BLaER1 treated with 17β-estradiol and CSF1 and Interleukin-3, amounts not matched to agents 10 nM and 100 nM (cell line): ENCODE results near the gene PCNX3.

Experiments used
- H3K27ac ChIP-seq, 11 experiments: shearing (Covaris generic); formaldehyde crosslinking; 2 replicates each; pipeline ENCODE4 v1.8.1; 2022
- H3K27me3 ChIP-seq, 11 experiments: shearing (Covaris generic); formaldehyde crosslinking; 2 replicates each; pipeline ENCODE4 v1.8.1; 2022
- H3K36me3 ChIP-seq, 11 experiments: shearing (Covaris generic); formaldehyde crosslinking; 2 replicates each; pipeline ENCODE4 v1.8.1; 2022
- H3K4me1 ChIP-seq, 10 experiments: shearing (Covaris generic); formaldehyde crosslinking; 2 replicates each; pipeline ENCODE4 v1.8.1; 2022
- H3K4me2 ChIP-seq, 11 experiments: shearing (Covaris generic); formaldehyde crosslinking; 2 replicates each; pipeline ENCODE4 v1.8.1; 2022
- H3K4me3 ChIP-seq, 10 experiments: shearing (Covaris generic); formaldehyde crosslinking; 2 replicates each; pipeline ENCODE4 v1.8.1; 2022
- H3K9ac ChIP-seq, 11 experiments: shearing (Covaris generic); formaldehyde crosslinking; 2 replicates each; pipeline ENCODE4 v1.8.1; 2022
- H3K9me3 ChIP-seq, 11 experiments: shearing (Covaris generic); formaldehyde crosslinking; replicated peaks in 1 of 11; 2 replicates each; pipeline ENCODE4 v1.8.1; 2022
- H4K20me1 ChIP-seq, 11 experiments: shearing (Covaris generic); formaldehyde crosslinking; 2 replicates each; pipeline ENCODE4 v1.8.1; 2022
- Cebpa-rat ChIP-seq, 11 experiments: shearing (Covaris generic); IDR thresholded peaks; 2 replicates each; pipeline ENCODE4 v1.8.1; 2022

The PCNX3 gene

DNA sequence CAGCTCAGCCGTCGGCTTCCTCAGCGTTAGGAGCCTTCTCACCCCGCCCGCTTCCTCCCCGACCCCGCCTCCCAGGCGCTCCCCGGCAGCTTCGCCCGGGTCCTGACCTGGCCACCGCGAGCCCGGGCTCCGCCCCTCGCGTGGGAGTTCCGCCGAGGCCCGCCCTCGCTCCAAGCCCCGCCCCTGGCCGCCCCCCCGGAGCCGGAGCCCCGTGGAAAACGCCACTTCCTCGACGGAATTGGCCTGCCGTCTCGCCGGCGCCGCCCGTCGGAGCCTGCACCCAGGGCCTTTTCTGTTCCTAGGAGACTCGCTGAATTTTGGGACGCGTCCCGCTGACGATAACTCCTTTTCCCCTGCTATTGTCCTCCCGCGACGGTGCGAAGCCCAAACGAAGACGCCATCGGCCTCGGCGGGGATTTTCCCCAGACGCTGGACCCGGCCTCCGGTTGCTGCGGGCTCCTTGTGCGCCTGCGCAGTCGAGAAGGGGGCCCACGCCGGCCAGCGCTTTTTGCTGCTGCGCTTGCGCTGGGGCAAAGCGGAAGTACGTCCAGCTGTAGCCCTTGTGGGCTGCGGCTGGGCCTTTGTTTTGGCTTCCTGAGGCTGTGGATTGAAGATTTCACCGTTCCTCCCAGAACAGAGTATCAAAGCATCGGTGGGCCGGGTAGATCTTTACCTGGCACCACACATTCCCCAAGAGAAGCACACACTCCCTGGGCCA is 37.1 kb downstream of the PCNX3 start:
- peaks cover 77 to 88% (median 84%) of the 10 kb centered on the region in 11 experiments for H3K36me3 ChIP-seq
- H4K20me1 ChIP-seq, result peaks cover 6 to 92% (median 50%) of the 10 kb centered on the region in 11 experiments; a peak in 19 of 22 replicates
- no peak for TF ChIP-seq Cebpa-rat (IDR thresholded peaks at IDR 0.05)
- H3K4me2 ChIP-seq, result peak overlapping the region; percentile 83 to 96 (median 93)
- peak overlapping the region; percentile 73 to 96 (median 91) for H3K27ac ChIP-seq
- H3K4me1 ChIP-seq, result peaks cover 57 to 79% (median 61%) of the 10 kb centered on the region in 10 experiments
- no peaks in the 10 kb centered on the region for H3K9me3 ChIP-seq
- no peaks in the 10 kb centered on the region for H3K27me3 ChIP-seq
- peak overlapping the region; percentile 81 to 92 (median 88) for H3K9ac ChIP-seq
- peak overlapping the region; percentile 46 to 71 (median 60) for H3K4me3 ChIP-seq

DNA sequence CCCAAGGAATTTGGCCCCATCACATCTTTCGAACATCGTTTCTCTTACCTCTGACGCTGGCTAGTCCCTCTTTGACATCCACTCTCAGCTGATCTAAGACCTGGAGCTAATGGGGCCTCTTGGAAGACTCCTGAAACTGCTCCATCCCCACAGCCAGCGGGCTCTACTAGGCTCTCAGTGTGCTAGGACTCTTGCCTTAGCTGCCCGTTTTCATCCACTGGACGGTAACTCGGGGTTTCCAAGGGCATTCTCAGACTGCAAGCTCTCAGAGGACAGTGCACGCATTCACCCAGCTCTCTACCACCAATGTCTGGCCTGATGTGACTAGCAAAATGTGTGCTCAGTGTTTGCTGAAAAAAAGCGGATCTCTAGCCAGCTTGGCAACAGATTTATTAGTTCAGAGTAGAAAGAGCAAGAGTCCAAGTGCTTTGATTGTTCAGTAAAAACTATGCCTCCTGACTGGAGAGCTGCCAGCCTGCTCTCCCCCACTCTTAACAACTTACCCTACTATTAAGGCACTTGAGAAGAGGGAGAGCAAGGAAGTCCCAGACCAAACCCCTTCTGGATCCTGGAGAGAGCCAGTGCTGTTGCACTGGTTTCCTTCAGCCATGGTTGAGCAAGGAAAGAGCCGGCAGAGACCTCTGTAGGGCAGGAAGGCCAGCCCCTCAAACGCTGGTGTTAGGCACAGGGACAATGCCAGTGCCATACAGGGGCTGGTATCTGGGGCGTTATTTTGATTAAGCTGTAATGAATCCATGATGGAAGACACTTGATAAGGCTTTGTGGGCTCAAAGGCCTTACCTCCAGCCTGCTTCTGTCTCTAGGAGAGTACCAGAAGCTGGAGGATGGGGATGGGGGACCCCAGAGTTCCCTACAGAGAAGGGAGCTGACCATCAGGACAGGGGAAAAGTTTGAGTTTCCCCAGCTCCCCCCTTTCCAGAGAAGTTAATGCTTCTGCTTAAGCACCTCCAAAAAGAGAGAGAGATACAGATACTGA is 38.0 kb downstream of the PCNX3 start:
- peak overlapping the region; percentile 46 to 71 (median 60) for H3K4me3 ChIP-seq
- H3K9me3 ChIP-seq, result no peaks in the 10 kb centered on the region
- no peak for TF ChIP-seq Cebpa-rat (IDR thresholded peaks at IDR 0.05)
- peak overlapping the region; percentile 81 to 92 (median 88) for H3K9ac ChIP-seq
- peaks cover 77 to 88% (median 84%) of the 10 kb centered on the region in 11 experiments for H3K36me3 ChIP-seq
- H3K4me1 ChIP-seq, result peaks cover 57 to 75% (median 61%) of the 10 kb centered on the region in 10 experiments
- H3K4me2 ChIP-seq, result peak overlapping the region; percentile 83 to 96 (median 93)
- peaks cover 9 to 93% (median 56%) of the 10 kb centered on the region in 11 experiments; a peak in 20 of 22 replicates for H4K20me1 ChIP-seq
- no peaks in the 10 kb centered on the region for H3K27me3 ChIP-seq
- peak overlapping the region; percentile 73 to 96 (median 91) for H3K27ac ChIP-seq

DNA sequence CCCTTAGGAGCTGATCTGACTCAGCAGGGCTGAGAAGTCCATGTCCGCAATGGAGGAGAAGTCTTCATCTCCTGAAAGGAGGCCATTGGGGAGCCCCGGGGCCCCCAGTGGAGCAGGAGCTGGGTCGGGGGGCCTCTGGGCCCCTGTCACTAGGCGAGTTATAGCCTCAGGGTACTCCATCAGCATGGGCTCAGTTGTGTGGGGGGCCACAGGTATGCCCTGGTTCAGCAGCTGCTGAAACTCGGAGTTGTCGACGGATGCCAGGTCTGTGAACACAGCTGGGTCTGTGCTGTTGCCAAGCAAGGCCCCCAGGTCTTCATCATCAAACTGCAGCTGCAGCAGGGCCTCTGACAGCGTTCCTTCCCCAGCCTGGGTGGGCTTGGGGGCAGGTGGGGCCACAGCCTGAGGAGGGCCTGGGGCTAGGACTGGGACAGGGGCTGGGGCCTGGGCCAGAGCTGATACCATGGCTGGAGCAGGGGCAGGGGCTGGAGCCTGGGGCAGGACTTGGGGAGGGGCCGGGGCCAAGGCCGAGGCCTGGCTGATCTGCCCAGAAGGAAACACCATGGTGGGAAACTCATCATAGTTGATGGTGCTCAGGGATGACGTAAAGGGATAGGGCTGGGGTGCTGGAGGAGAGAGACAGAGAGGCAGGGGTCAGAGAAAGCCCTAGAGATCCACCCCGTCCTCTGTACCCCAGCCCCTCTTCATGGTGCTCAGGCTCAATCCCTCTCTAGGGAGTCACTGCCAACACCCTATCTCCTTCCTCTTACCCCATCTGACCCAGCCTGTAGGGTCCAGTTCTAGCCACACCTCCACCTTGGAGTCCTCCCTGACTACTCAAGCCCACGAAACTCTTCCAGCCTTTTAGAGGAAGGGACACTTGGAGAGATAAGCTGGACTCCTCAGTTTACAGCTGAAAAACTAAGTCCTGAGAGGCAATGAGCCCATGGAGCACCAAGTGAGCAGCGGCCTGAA is 39.1 kb downstream of the PCNX3 start:
- peak overlapping the region; percentile 73 to 96 (median 91); a peak in 21 of 22 replicates for H3K27ac ChIP-seq
- peak overlapping the region; percentile 81 to 92 (median 88) for H3K9ac ChIP-seq
- H3K4me2 ChIP-seq, result peak overlapping the region; percentile 83 to 96 (median 93)
- H3K27me3 ChIP-seq, result no peaks in the 10 kb centered on the region
- H3K36me3 ChIP-seq, result peaks cover 77 to 88% (median 84%) of the 10 kb centered on the region in 11 experiments
- TF ChIP-seq Cebpa-rat (IDR thresholded peaks at IDR 0.05), result no peak
- peaks cover 49 to 66% (median 53%) of the 10 kb centered on the region in 10 experiments for H3K4me1 ChIP-seq
- no peaks in the 10 kb centered on the region for H3K9me3 ChIP-seq
- peak overlapping the region in 4 of 10 experiments; percentile 59 to 71 (median 60); a peak in 5 of 20 replicates for H3K4me3 ChIP-seq
- H4K20me1 ChIP-seq, result peaks cover 21 to 93% (median 55%) of the 10 kb centered on the region in 11 experiments; a peak in 20 of 22 replicates

DNA sequence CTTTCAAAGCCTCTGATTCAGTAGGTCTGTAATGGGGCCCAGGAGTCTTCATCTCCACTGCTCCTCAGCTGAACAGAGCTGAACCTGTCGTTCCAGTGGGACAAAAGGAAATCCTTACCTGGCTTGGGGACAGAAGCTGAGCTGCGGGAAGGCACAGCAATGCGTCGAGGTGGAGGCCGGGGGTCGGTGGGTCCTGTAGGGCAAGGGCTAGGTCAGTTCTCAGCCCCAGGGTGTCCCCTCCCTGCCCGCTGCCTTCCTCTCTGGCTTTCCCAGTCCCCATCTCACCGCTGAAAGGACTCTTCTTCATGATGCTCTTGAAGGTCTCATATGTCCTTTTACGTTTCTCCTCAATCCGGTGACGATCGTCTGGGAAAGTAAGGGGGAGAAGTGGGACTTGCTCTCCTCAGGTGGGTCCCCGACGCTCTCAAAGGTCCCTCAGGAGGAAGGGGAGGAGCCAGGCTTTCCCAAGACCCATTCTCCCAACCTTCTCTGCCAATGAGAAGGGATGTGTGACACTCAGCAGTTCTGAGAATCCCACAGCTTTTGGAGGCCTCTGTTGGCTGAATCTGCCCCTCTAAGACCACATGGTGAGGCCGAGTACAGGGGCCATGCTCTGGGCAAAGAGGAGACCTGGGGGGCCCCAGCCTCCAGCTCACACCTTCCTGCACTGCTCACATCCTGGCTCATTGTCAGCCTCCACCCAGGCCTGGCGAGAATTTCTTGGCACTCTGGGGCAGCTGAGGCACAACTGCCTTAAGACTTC is 40.2 kb downstream of the PCNX3 start:
- Histone ChIP-seq H3K27me3 (no peaks in the 10 kb centered on the region), H3K9me3 (no peaks in the 10 kb centered on the region), H3K4me1 (peaks cover 38 to 66% (median 47%) of the 10 kb centered on the region in 10 experiments), H3K4me3 (no peak overlapping the region), H3K36me3 (peaks cover 77 to 88% (median 84%) of the 10 kb centered on the region in 11 experiments), H3K9ac (peak overlapping the region in 8 of 11 experiments; percentile 9 to 89 (median 32); a peak in 9 of 22 replicates), H3K27ac (peak overlapping the region in 3 of 11 experiments; percentile 16 to 96 (median 29); a peak in 5 of 22 replicates), H3K4me2 (peak overlapping the region in 2 of 11 experiments; percentile 94 to 96; a peak in 2 of 22 replicates), H4K20me1 (peaks cover 29 to 93% (median 55%) of the 10 kb centered on the region in 11 experiments; a peak in 20 of 22 replicates)
- no peak for TF ChIP-seq Cebpa-rat (IDR thresholded peaks at IDR 0.05)

DNA sequence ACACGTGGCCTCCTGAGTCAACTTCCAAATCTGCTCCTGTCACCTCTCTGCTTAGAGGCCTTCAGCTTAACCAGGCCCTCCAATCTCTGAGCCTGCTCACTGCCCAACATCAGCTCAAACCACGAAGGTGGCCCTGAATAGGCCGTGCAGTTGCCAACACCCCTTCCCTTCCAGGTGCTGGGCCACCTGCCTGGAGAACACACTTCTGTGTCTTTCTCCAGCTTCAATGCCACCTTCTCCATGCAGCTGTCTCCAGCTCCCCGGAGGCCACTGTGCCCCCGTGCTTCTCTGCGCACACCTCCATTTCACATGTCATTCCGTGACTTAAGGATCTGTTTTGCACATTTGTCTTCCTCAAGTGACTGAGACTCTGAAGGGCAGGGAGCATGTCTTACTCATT is 41.9 kb downstream of the PCNX3 start:
- Histone ChIP-seq H3K27me3 (no peaks in the 10 kb centered on the region), H3K4me1 (peaks cover 35 to 62% (median 45%) of the 10 kb centered on the region in 10 experiments), H3K9ac (peak overlapping the region in 5 of 11 experiments; percentile 13 to 38 (median 18); a peak in 4 of 22 replicates), H4K20me1 (peaks cover 31 to 92% (median 60%) of the 10 kb centered on the region in 11 experiments; a peak in 21 of 22 replicates), H3K4me3 (no peak overlapping the region), H3K36me3 (peaks cover 82 to 90% (median 86%) of the 10 kb centered on the region in 11 experiments), H3K27ac (no peak overlapping the region), H3K9me3 (no peaks in the 10 kb centered on the region), H3K4me2 (no peak overlapping the region)
- TF ChIP-seq Cebpa-rat (IDR thresholded peaks at IDR 0.05), result no peak

DNA sequence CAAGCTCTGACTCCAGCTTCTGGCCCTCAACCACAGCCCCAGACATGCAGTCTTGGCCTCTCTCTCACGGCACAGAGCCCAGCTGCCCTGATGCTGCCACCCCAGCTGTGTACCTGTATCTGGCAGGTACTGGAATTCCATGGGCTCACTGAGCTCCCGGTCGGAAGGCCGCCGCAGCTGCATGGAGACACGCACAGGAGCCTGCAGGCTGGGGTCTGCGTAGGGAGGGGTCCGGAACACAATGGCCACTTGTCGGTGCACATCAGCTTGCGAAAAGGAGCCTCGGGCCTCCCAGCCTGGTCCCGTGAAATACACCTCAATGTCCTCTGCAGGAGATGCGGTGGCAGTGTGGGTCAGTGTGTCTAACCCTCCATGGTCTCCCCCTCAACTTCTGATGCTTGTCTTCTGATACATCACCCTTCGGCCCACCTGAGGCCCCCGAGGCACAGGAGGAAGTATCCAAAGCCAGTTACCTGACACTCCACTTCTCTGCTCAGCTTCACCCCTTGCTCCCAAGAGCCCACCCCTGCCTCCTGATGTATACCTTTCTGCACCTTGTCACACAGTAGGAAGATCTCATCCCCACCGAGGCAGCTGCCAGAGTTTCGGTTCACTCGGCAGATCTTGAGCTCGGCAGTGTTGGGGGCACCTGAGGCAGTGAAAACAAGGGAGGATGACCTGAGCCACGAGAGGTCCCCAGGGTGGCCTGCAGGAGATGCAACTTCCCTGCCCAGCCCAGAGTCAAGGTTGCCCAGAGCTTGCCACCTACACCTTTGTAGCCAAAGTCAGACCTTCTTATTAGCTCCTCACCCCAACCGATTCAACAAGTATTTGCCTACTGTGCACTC is 42.8 kb downstream of the PCNX3 start:
- no peak overlapping the region for H3K27ac ChIP-seq
- H3K4me3 ChIP-seq, result no peak overlapping the region
- peaks cover 82 to 88% (median 84%) of the 10 kb centered on the region in 11 experiments for H3K36me3 ChIP-seq

More for the DNA sequence above, 42.8 kb downstream of the PCNX3 start:
- no peaks in the 10 kb centered on the region for H3K9me3 ChIP-seq
- TF ChIP-seq Cebpa-rat (IDR thresholded peaks at IDR 0.05), result no peak
- H4K20me1 ChIP-seq, result peaks cover 31 to 88% (median 60%) of the 10 kb centered on the region in 11 experiments; a peak in 21 of 22 replicates
- H3K4me1 ChIP-seq, result peaks cover 29 to 57% (median 40%) of the 10 kb centered on the region in 10 experiments
- H3K27me3 ChIP-seq, result no peaks in the 10 kb centered on the region
- peak overlapping the region in 5 of 11 experiments; percentile 5 to 96 (median 19); a peak in 4 of 22 replicates for H3K9ac ChIP-seq
- no peak overlapping the region for H3K4me2 ChIP-seq
